Epithelial cell of esophagus (primary cell): ENCODE measurements around the gene PFKP.

Experiments
- DNase-seq: peaks from one replicate; pipeline ENCODE4 v3.0.0; 2010; ENCODE audit warnings: low read depth
- H3K4me3 ChIP-seq: 2 replicates; pipeline ENCODE4 v1.5.1; 2011; ENCODE audit warnings: mild to moderate bottlenecking, low read length, control low read depth
- TF ChIP-seq, protein P1 (sequence below): IDR thresholded peaks from 2 replicates; pipeline ENCODE4 v1.5.1; 2011; ENCODE audit warnings: low read depth, mild to moderate bottlenecking, low read length, control low read depth, inconsistent platforms; ENCODE audit not compliant: insufficient read depth; ENCODE audit errors: missing control alignments

Gene PFKP

DNA sequence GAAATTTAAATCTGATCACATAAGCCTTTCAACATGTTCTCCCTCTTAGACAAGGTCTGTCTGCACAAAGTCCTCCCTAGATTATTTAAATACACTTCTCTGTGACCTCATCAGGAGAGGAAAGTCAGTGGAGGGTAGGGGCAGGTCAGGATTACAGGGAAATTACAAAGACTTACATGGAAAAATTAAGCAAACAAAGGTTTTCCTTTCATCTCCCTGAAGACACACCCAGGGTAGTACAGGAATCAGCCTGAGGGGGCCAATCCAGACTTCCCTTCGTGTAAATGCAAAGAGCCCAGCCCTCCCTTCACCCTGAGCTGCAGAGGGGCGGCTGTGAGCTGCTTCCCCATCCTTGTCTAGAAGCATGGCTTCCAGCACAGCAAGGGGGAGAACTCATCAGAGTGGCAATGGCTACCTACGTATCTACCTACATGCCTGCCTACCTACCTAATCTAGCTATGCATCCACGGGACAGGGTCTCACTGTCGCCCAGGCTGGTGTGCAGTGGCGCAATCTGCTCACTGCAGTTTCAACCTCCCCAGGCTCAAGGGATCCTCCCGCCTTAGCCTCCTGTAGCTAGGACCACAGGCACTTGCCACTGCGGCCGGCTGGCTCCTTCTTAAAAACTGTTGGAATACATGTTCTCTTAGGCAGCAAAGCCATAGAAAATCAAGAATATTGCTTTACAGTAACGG is 72.0 kb downstream of the PFKP start:
- no peak for DNase-seq
- H3K4me3 ChIP-seq, result no peak overlapping the region
- TF ChIP-seq, protein P1, sequence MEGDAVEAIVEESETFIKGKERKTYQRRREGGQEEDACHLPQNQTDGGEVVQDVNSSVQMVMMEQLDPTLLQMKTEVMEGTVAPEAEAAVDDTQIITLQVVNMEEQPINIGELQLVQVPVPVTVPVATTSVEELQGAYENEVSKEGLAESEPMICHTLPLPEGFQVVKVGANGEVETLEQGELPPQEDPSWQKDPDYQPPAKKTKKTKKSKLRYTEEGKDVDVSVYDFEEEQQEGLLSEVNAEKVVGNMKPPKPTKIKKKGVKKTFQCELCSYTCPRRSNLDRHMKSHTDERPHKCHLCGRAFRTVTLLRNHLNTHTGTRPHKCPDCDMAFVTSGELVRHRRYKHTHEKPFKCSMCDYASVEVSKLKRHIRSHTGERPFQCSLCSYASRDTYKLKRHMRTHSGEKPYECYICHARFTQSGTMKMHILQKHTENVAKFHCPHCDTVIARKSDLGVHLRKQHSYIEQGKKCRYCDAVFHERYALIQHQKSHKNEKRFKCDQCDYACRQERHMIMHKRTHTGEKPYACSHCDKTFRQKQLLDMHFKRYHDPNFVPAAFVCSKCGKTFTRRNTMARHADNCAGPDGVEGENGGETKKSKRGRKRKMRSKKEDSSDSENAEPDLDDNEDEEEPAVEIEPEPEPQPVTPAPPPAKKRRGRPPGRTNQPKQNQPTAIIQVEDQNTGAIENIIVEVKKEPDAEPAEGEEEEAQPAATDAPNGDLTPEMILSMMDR, result no peak

DNA sequence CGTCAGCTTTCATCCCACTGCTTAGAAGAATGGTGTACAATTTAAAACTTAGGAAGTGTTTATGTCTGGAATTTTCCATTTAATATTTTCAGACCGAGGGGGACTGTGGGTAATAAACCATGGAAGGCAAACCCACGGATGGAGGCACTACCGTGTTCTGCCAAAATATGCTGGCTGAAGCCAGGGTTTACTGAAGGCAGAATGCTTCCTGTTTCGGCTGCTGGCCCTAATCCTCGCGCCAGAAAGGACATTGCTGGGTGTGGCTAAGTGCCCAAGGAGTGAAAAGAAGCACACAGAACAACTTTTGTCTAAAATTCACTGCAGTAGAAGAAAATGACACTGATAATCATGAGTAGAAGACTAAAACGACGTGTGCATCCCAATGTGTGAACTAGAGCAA is 72.9 kb downstream of the PFKP start:
- DNase-seq, result no peak
- TF ChIP-seq, protein P1, result no peak
- no peak overlapping the region for H3K4me3 ChIP-seq

DNA sequence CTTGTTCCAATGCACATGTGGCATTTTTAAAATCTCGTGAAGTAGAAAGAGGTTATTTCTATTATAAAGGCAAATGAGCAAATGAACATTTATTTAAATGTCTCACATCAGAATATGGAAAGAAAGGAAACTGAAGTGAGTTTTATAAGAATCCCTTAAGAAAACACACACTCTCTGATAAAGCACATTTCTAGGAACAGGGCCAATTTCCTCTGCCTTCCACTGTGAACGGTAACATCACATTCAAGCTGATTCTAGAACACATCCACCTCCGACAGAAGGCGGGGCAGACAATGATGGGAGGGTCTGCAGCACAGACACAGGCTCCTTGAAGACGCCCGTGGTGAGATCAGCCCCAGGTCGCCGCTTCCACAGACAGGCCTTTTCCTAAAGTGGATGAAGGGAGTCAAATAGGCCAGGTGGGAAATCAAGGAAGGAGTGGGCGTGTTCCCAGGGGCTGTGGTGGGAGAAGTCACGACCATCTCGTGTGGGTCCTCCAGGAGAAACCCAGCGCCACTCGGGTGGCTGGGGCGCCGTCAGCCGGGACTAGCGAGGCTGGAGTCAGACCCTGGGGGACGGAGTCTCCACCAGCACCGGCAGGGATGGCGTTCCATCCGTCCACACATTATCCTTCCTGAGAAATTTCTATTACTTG is 74.1 kb downstream of the PFKP start:
- no peak for DNase-seq
- TF ChIP-seq, protein P1, result no peak
- no peak overlapping the region for H3K4me3 ChIP-seq

DNA sequence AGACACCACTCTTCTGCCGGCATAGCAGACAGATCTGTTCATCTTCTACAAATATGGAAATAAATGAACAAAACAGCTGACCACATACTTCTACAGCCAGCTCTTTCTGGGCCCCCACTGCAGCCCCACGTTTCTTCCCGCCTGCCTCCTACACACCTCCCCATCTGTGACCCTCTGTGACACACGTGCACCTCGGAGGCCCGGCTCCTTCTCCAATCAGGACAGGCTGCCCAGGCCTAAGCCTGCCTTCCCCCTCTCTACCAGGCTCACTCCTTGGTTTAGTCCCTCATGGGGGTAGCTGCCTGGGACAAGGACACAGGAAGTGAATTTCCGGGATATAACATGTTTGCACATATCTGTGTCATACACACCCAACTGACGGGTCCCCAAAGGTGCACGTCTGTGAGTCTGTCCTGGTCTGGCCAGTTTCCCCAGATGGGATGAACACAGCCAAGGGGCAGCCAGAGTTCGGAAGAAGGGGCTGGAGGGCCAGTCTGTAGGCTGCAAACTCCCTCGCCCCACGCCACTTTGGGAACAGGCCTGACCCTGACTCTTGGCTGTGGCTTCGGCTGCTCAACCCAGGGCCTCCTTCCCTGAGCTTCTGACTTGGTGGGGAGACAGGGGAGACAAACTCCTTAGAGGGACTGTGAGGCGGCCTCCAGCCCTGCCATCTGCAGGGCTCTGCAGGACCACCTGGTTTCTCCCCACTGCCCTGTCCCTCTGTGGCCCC is 75.0 kb downstream of the PFKP start:
- no peak for DNase-seq
- no peak overlapping the region for H3K4me3 ChIP-seq
- TF ChIP-seq, protein P1, result no peak

DNA sequence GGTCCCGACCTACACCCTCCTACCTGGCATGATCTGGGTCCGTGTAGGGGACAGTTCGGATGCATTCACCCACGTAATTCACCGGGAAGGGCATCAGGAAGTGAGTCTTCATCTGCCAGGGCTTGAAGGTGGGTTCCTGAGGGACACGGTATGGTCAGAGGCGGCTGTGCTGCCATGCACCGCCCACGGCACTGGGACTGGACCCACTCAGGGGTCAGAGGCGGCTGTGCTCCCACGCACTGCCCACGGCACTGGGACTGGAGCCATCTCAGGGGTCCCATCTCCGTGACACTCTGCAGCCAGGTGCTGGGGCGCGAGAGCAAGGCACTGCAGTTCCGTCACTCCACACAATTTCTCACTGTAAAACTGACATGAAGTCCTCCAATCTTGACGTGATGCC is 76.0 kb downstream of the PFKP start:
- TF ChIP-seq, protein P1, result no peak
- no peak overlapping the region for H3K4me3 ChIP-seq
- DNase-seq, result no peak

DNA sequence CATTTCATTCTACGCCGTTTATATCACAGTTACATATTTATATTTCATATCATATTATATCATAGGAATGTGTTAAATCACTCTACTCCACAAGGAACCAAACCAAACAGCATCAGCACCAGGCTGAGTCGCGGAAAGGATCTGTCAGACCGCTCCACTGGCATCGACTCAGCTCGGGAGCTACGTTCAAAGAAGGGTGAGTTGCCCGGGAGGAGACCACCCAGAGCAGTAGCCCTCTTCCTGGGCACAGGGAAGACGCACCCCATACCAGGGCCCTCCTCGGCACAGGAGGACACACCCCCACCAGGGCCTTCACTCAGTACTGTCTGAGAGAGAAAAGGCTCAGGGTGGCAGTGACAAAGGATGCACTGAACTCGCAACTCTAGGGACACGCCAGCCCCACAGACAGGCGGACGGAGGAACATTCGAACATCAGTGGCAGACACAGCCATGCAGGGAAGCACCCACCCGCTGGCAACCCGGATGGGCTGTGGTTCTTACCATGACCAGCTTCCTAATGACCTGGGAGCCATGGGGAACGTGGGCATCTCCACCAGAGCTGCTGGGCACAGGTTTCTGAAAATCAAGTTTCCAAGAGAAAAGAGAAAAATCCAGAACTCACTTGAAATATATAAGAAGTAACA is 76.6 kb downstream of the PFKP start:
- no peak overlapping the region for H3K4me3 ChIP-seq
- TF ChIP-seq, protein P1, result no peak
- DNase-seq, result no peak
